Measurements from ENCODE around the gene MTMR2.

MTMR2 gene

GRCh38 chr11:95923728-95924413 lies at the start of gene MTMR2:
MTMR2 (minus strand) TSS chr11:95924107; CDS start chr11:95923954, 153 bp downstream.
- DNase-seq, result peak; percentile 10

GRCh38 chr11:95972060-95972459 lies 48.2 kb upstream of the MTMR2 start:
- DNase-seq, result no peak

- DNase-seq, result no peak
Measured at GRCh38 chr11:95968585-95968984, 44.7 kb upstream of the MTMR2 start.

DNA sequence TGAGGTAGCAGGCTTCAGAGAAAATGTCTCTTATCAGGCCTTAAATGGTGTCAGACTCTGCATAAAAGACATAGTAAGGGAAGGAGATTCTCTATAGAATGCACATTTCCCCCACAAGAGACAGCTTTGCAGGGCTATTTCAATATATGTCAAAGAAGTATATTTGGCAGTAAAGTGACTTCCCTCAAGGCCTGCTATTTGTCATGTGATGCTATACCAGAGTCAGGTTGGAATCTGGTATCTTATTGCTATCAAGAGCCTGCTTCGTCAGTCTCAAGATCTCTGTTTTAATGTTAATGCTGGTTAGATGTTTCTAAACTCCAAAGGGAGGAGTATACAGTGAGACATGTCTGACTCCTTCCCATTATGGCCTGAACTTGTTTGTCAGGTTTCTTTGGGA lies 40.4 kb upstream of the MTMR2 start:
- DNase-seq, result no peak

- no peak for DNase-seq
Measured at GRCh38 chr11:95961758-95962157, 37.9 kb upstream of the MTMR2 start.

- DNase-seq, result no peak
Measured at GRCh38 chr11:95950905-95951304, 27.0 kb upstream of the MTMR2 start.

GRCh38 chr11:95948637-95949036 lies 24.7 kb upstream of the MTMR2 start:
- DNase-seq, result no peak

DNA sequence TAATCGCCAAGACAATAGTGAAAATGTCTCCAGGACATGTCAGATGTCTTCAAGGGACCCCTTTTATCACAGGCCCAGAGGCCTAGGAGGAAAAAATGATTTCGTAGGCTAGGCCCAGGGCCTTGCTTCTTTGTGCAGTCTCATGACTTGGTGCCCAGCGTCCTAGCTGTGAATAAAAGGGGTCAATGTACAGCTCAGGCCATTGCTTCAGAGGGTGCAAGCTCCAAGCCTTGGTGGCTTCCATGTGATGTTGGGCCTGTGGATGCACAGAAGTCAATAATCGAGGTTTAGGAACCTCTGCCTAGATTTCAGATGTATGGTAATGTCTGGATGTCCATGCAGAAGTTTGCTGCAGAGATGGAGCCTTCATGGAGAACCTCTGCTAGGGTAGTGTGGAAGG lies 20.7 kb upstream of the MTMR2 start:
- DNase-seq, result no peak

DNA sequence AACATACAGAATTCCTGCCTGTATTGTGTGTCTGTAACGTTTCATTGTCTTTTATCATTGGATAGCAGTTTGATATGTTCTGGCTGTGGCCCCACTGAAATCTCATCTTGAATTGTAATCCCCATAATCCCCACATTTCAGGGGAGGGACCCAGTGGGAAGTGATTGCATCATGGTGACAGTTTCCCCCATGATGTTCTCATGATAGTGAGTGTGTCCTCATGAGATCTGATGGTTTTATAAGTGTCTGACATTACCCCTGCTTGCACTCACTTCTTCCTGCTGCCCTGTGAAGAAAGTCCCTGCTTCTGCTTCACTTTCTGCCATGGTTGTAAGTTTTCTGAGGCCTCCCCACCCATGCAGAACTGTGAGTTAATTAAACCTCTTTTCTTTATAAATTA lies 19.6 kb upstream of the MTMR2 start:
- DNase-seq, result no peak

DNA sequence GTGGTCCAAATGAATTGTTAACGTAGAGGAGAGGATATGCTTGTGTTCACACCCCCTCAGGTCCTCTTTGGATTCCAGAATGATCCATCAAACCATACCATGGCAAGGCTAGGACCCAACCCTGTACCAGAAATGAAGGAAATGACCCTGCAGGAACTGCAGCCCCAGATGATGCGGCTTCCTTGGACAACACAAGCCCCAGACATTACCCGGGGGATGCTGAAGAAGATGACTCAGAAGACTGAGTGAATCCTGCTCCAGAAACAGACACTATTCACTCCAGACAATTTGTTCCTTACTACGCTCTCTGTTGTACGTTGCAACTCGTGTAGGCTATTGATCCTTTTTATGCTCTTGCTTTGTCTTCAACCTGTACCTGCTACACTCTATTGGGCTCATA lies 15.2 kb upstream of the MTMR2 start:
- DNase-seq, result no peak

DNA sequence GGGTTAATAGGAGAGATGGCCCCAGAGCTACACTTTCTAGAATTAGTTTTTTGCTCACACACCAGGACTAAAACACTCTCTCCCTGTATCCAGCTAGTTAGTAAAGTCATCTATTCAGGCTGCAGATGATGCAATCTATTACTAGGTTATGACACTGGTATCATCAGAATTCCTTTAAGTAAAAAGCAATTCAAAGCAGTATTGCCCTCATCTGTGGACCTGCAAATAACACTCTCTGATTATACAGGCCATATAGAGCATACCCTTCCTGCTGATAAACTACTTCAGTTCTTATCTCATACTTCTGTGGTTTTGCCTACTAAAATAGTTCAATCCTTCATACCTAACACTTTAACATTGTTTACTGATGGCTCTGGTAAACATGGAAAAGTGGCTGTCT lies 13.5 kb upstream of the MTMR2 start:
- DNase-seq, result no peak

DNA sequence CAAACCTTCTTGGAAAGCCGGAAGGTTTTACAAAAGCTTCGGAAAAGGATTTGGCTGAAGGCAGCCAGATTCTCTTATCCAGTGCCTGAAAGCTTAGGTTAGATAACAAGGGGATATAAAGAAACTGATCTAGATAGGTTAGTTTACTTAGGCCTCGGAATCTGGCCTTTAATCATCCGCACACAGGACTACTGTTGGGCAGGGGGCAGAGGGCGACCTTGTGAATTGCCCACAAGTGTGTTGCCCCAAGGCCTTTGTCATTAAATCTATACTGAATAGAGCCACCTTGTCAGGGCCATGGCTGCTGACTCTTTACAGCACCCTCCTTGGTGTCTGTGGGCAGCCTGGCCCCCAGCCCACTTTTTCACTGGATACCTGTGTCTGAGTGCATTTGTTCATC lies 9.7 kb upstream of the MTMR2 start:
- no peak for DNase-seq

- no peak for DNase-seq
Measured at GRCh38 chr11:95931916-95932315, 8.0 kb upstream of the MTMR2 start.

DNA sequence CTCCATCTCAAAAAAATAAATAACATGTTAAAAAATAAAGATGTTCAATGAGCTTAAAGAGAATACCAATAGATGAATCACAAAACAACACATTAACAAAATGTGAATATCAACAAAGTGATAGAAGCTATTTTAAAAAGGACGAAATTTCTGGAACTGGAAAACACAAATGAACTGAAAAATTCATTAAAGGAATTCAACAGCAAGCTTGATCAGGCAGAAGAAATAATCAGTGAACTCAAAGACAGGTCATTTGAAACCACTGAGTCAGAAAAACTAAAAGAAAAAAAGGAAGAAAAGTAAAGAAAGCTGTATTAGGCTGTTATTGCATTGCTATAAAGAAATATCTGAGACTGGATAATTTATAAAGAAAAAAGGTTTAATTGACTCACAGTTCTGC lies 7.0 kb upstream of the MTMR2 start:
- DNase-seq, result no peak

GRCh38 chr11:95926726-95927125 lies 2.8 kb upstream of the MTMR2 start:
- no peak for DNase-seq

DNA sequence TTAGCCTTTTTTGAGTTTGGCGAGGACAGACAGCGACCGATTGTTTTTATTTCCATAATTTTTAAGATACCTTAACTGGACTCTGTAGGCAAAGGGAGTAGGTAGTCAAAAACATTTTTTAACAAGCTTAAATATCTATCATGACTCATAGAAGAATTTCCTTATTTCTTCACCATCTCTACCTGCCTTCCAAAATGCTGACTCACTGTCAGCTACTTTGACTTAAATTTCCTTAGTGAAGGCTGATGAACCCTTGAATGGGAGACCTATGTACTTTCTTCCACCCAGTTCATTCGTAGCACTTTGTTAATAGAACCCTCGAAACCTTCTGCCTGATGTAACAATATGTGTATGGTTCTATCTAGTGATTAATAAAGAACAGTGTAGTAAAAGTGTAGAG lies 1.1 kb upstream of the MTMR2 start:
- no peak for DNase-seq

DNA sequence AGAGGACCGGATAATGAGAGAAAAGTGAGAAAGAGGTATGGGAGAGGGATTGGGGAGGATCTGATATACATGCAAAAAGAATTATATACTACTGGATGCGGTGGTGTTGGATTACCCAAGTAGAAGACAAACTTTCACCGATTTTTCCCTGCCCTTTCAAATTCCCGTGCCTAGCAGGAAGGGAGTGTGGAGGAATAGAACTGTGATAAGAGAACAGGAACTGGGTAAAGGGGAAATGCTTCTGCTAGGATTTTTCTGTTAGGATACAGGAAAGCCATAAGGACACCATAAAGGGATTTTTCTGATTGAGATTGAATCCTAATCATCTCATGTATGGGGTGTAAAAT lies 480 bp upstream of the MTMR2 start:
- no peak for DNase-seq

- no peak for DNase-seq
Measured at GRCh38 chr11:95923439-95923727, 524 bp downstream of the MTMR2 start.

DNA sequence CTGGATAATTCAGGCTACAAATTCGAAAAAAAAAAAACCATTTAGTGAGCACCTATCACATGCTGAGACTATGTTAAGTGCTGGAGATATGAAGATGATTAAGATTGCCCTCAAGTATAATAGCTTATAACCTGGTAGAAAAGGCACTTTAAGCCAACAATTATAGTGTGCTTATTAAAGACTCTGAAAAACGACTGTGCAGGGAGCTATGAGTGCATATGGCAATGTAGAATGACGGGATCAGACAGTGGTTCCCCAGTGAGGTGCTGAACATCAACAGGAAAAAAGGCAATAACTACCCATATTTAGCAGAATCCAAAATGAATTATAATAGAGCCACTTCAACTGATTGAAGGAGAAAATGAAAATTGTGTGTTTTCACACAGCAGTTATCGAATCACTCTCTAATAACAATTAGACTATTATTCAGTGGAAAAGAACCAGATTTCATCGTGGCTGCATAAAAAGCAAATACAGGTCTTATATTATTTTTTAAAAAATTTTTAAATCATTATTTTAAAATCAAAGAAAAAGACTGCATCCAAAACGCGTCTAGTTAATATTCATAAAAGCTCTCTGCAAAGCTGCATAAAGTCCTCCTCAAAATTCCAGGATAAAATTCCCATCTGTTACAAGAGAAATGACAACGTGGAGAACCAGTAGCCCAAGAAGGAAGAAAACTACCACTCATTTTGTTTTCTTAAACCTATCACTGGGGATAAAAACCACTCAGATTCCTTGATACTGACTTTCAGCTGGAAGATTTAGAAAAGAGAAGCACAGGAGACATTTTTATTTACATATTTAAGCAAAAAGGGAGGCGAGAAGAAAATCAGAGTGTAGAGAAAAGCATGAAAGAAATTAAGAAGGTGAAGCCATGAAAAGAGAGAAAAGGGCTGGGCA lies 1.1 kb downstream of the MTMR2 start:
- DNase-seq, result no peak

- no peak for DNase-seq
Measured at GRCh38 chr11:95922099-95922498, 1.8 kb downstream of the MTMR2 start.

DNA sequence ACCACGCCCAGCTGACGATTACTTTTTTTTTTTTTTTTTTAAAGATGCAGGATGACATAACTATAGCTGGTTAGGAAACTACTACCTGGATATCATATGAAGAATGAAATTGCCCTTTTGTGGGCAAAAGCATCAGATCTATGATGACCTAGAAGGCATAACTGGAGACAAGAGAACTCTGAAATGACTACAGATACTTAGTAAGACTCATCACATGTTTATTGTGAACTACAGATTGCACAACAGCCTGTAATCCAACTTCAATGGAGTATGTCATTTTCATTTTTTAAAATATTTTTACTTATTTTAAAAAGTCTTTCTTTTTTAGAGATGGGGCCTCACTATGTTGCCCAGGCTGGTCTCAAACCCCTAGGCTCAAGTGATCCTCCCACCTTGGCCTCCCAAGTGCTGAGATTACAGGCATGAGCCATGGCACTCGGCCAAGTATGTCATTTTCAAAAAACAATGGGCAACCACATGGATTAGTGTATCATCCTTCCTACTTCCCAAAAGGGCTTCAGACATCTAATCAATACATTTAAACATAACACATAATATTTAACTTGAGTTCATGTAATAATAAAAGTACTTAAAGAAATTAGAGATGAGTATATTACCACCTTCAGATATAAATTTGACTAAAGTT lies 3.3 kb downstream of the MTMR2 start:
- DNase-seq, result no peak

DNA sequence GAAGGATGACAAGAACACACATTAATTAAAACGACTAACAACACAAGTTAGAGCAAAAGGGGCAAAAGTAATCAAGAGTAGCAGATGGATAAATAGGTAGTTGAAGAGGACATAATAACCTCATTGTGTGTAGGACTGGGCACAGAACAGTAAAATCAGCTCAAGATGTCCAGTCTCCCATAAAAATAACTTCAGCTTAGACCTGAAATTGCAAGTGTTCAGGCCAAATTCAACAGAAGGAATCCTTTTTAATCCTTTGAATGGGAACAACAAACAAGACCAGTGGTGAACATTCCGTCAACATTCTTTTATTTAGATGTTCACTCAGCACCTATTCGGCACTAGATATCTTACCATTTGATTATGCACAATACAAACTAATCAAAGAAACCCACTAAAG lies 4.4 kb downstream of the MTMR2 start:
- DNase-seq, result no peak

DNA sequence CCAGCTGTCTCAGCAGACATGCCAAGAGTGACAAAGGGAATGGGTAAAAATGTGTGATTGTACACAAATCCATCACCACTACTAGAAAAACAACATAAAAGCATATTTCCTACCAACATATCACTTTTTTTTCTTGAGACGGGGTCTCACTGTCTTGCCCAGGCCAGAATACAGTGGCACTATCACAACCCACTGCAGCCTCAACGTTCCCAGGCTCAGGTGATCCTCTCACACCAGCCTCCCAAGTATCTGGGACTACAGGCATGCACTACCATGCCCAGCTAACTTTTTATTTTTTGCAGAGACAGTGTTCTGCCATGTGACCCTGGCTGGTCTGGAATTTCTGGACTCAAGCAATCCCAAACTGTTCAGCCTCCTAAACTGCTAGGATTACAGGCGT lies 5.2 kb downstream of the MTMR2 start:
- no peak for DNase-seq

- no peak for DNase-seq
Measured at GRCh38 chr11:95918056-95918455, 5.9 kb downstream of the MTMR2 start.
